GM19324 (cell line): ENCODE data around the gene TRHDE.

Source experiments
- ATAC-seq: cut with Tn5 transposase; IDR thresholded peaks from one replicate; pipeline ENCODE4 v1.9.1; 2021; ENCODE audit warnings: mild to moderate bottlenecking, moderate library complexity; ENCODE audit not compliant: unreplicated experiment, low FRiP score

TRHDE gene

GRCh38 chr12:72433298-72433697, 161.1 kb downstream of the TRHDE start:
- ATAC-seq, result no peak

- ATAC-seq, result no peak
Measured at GRCh38 chr12:72434999-72435398, 162.8 kb downstream of the TRHDE start.

GRCh38 chr12:72442217-72442616, 170.0 kb downstream of the TRHDE start:
- no peak for ATAC-seq

GRCh38 chr12:72444125-72444524, 172.0 kb downstream of the TRHDE start:
- no peak for ATAC-seq

GRCh38 chr12:72444566-72444965, 172.4 kb downstream of the TRHDE start:
- no peak for ATAC-seq

- ATAC-seq, result no peak
Measured at GRCh38 chr12:72448089-72448488, 175.9 kb downstream of the TRHDE start.

- ATAC-seq, result no peak
Measured at GRCh38 chr12:72448805-72449204, 176.6 kb downstream of the TRHDE start.

GRCh38 chr12:72453066-72453465, 180.9 kb downstream of the TRHDE start:
- no peak for ATAC-seq

- no peak for ATAC-seq
Measured at GRCh38 chr12:72453550-72453949, 181.4 kb downstream of the TRHDE start.

- no peak for ATAC-seq
Measured at GRCh38 chr12:72464471-72464870, 192.3 kb downstream of the TRHDE start.

GRCh38 chr12:72465155-72465554, 193.0 kb downstream of the TRHDE start:
- no peak for ATAC-seq

GRCh38 chr12:72465940-72466630, 193.9 kb downstream of the TRHDE start:
- no peak for ATAC-seq

GRCh38 chr12:72467985-72468384, 195.8 kb downstream of the TRHDE start:
- no peak for ATAC-seq

GRCh38 chr12:72468505-72468904, 196.3 kb downstream of the TRHDE start:
- no peak for ATAC-seq

- no peak for ATAC-seq
Measured at GRCh38 chr12:72471806-72472205, 199.6 kb downstream of the TRHDE start.

- ATAC-seq, result no peak
Measured at GRCh38 chr12:72472350-72472749, 200.2 kb downstream of the TRHDE start.

- no peak for ATAC-seq
Measured at GRCh38 chr12:72476301-72476700, 204.1 kb downstream of the TRHDE start.

GRCh38 chr12:72485017-72485701, 213.0 kb downstream of the TRHDE start:
- ATAC-seq, result no peak

- ATAC-seq, result no peak
Measured at GRCh38 chr12:72491426-72491825, 219.3 kb downstream of the TRHDE start.

- ATAC-seq, result no peak
Measured at GRCh38 chr12:72493407-72493806, 221.2 kb downstream of the TRHDE start.

- no peak for ATAC-seq
Measured at GRCh38 chr12:72498354-72498753, 226.2 kb downstream of the TRHDE start.

- no peak for ATAC-seq
Measured at GRCh38 chr12:72499244-72499643, 227.1 kb downstream of the TRHDE start.
